HAP-1 (cell line): Measurements from ENCODE around the gene MRPL21.

ENCODE experiments used
- DNase-seq, 2 experiments: peaks; one replicate each; pipeline ENCODE4 v3.0.0-alpha.2; 2016 to 2020; ENCODE audit warnings: low spot score in 2 of 2
- H3K27me3 ChIP-seq: fragments of 250-450 bp; sonication (Bioruptor Pico); 2 replicates; pipeline ENCODE4 v1.5.1; 2020; ENCODE audit warnings: low read depth, mild to moderate bottlenecking, moderate library complexity
- H3K36me3 ChIP-seq: fragments of 250-450 bp; sonication (Bioruptor Pico); replicated peaks from 2 replicates; pipeline ENCODE4 v1.5.1; 2020; ENCODE audit warnings: mild to moderate bottlenecking
- H3K4me1 ChIP-seq: fragments of 250-450 bp; sonication (Bioruptor Pico); 2 replicates; pipeline ENCODE4 v1.5.1; 2020; ENCODE audit warnings: mild to moderate bottlenecking
- H3K4me3 ChIP-seq: fragments of 250-450 bp; sonication (Bioruptor Pico); 2 replicates; pipeline ENCODE4 v1.5.1; 2020; ENCODE audit warnings: mild to moderate bottlenecking, moderate library complexity
- H3K9me3 ChIP-seq: fragments of 250-450 bp; sonication (Bioruptor Pico); 2 replicates; pipeline ENCODE4 v1.5.1; 2020; ENCODE audit warnings: mild to moderate bottlenecking, moderate library complexity
- in situ Hi-C: fragments of 300-500 bp; cut with MboI; formaldehyde crosslinking; loops from 3 replicates; pipeline ENCODE4 v1.14.3; 2020; ENCODE audit warnings: low sequenced_read_pairs, inconsistent platforms, mixed read lengths

Gene MRPL21

GRCh38 chr11:68841718-68842426 is 61.8 kb downstream of the MRPL21 start, which contains the start of gene CPT1A:
CPT1A (minus strand) TSS chr11:68841916; CDS start chr11:68815474, 26,442 bp downstream.
- Histone ChIP-seq H3K27me3 (no peaks in the 10 kb centered on the region), H3K36me3 (no peaks in the 10 kb centered on the region; the same call in 1 of the 2 replicates)
- in situ Hi-C loops: no loop called here

More at GRCh38 chr11:68841718-68842426, 61.8 kb downstream of the MRPL21 start, which contains the start of gene CPT1A:
- H3K4me3 ChIP-seq: peak within 1 kb of the TSS; percentile 70
- no peaks in the 10 kb centered on the region for H3K9me3 ChIP-seq
- peaks cover 33% of the 10 kb centered on the region for H3K4me1 ChIP-seq
- peak; percentile 71 to 82 for DNase-seq
